ENCODE results near the gene FAM20A. TPM values are rescaled to one million over a fixed set of nuclear protein-coding genes. Genes with fewer than 3 reads are reported as not detected.

FAM20A gene
- total RNA-seq, 3 donors from 2014 or later = 1.9 to 6.1 (median 5.8) TPM

GRCh38 chr17:68535922-68536321 is 65.2 kb downstream of the FAM20A start:
- H3K4me1 ChIP-seq (ENCODE audit: low read depth) = no peaks in the 10 kb centered on the region
- no peak for ATAC-seq
- H3K9me3 ChIP-seq = no peaks in the 10 kb centered on the region
- no peak overlapping the region for H3K4me3 ChIP-seq
- DNase-seq = no peak
- intact Hi-C loops (cut with DNase I, micrococcal nuclease) = loop anchor here in 1 of 2 donors (10.0 kb wide), 1 partner anchor 229 kb away; no protein-coding TSS in a partner anchor
- TF ChIP-seq CTCF (IDR thresholded peaks at IDR 0.05) = no peak
- H3K36me3 ChIP-seq (ENCODE audit: low read depth) = no peaks in the 10 kb centered on the region

- no peak overlapping the region for H3K4me3 ChIP-seq
- no peak for DNase-seq
- TF ChIP-seq CTCF (IDR thresholded peaks at IDR 0.05) = no peak
- H3K9me3 ChIP-seq = no peaks in the 10 kb centered on the region
- H3K4me1 ChIP-seq (ENCODE audit: low read depth) = no peaks in the 10 kb centered on the region
- peaks cover 1% of the 10 kb centered on the region for H3K36me3 ChIP-seq (ENCODE audit: low read depth)
- intact Hi-C loops (cut with DNase I, micrococcal nuclease) = loop anchor here in 1 of 2 donors (10.0 kb wide), 1 partner anchor 230 kb away; no protein-coding TSS in a partner anchor
- no peak for ATAC-seq
Observed at GRCh38 chr17:68534695-68535088, 66.5 kb downstream of the FAM20A start.

DNA sequence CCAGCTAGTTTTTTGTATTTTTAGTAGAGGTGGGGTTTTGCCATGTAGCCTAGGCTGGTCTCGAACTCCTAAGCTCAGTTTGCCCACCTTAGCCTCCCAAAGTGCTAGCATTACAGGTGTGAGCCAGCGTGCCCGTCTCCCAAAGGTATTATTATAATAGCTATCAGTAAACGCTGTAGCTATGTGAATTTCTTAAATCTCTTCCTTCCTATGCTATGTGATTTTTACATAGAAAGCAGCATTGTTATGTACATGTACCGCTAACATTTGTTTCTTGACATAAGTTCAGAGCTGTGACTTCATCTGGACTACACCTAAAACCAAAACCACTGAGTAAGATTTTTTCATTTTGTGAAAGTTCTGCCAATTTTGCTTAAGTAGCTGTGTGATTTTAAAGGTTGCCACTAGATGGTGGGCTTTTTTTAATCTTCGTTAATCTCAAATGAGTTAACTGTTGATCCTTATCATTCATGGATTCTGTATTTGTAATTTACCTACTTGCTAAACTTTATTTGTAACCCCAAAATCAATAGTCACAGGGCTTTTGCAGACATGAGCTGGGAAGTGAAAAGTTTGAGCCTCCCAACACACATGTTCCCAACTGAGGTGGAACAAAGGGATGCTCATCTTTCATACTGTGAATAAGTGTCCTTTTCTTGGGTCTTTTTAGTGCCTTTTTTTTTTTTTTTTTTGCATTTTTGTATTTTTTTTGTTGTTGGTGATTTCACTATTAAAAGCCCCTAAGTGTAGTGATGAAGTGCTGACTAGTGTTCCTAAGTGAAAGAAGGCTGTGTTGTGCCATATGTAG is 67.1 kb downstream of the FAM20A start:
- no peaks in the 10 kb centered on the region for H3K4me1 ChIP-seq (ENCODE audit: low read depth)
- H3K36me3 ChIP-seq (ENCODE audit: low read depth) = peaks cover 5% of the 10 kb centered on the region
- H3K9me3 ChIP-seq = no peaks in the 10 kb centered on the region
- ATAC-seq = no peak
- no peak for DNase-seq
- TF ChIP-seq CTCF (IDR thresholded peaks at IDR 0.05) = no peak
- H3K4me3 ChIP-seq = no peak overlapping the region
- intact Hi-C loops (cut with DNase I, micrococcal nuclease) = loop anchor here in 1 of 2 donors (10.0 kb wide), 1 partner anchor 231 kb away; no protein-coding TSS in a partner anchor

DNA sequence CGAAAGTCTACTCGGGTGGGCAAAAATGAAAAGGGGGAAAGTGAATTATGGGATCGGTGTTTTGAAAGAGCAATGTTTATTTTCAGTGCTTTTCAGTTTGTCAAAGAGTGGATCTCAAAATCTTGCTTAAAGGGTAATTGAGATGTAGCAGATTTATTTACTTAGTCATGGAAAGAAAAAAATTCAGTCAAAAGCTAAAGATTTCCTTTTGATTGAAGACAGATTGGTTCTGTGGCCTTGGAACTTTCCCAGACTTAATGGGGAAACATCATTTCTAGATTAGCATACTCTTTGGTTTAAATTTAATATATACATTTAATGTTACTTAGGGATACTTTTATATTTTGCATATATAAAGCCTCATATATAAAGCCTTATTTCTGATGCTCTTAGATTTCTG is 68.3 kb downstream of the FAM20A start:
- Histone ChIP-seq H3K9me3 (no peaks in the 10 kb centered on the region), H3K36me3 (ENCODE audit: low read depth) (peaks cover 5% of the 10 kb centered on the region), H3K4me1 (ENCODE audit: low read depth) (no peaks in the 10 kb centered on the region), H3K4me3 (no peak overlapping the region)
- no peak for ATAC-seq
- intact Hi-C loops (cut with DNase I, micrococcal nuclease) = loop anchor here in 1 of 2 donors (10.0 kb wide), 1 partner anchor 232 kb away; no protein-coding TSS in a partner anchor
- no peak for DNase-seq
- TF ChIP-seq CTCF (IDR thresholded peaks at IDR 0.05) = no peak

GRCh38 chr17:68531252-68531651 is 69.9 kb downstream of the FAM20A start:
- H3K4me1 ChIP-seq (ENCODE audit: low read depth) = no peaks in the 10 kb centered on the region
- no peak overlapping the region for H3K4me3 ChIP-seq
- no peaks in the 10 kb centered on the region for H3K9me3 ChIP-seq
- ATAC-seq (no peak), DNase-seq (no peak)
- TF ChIP-seq CTCF (IDR thresholded peaks at IDR 0.05) = no peak
- H3K36me3 ChIP-seq (ENCODE audit: low read depth) = peaks cover 5% of the 10 kb centered on the region
- intact Hi-C loops (cut with DNase I, micrococcal nuclease) = loop anchor here in 1 of 2 donors (10.0 kb wide), 1 partner anchor 234 kb away; no protein-coding TSS in a partner anchor

Measured in mucosa of descending colon (tissue), 3 donors.